ENCODE results near the gene BCAR3.

BCAR3 gene

GRCh38 chr1:93668121-93668520, 13.5 kb downstream of the BCAR3 start:
- H3K4me3 ChIP-seq (ENCODE audit: low read depth, low read length), result no peak overlapping the region
- H3K9me3 ChIP-seq (ENCODE audit: control insufficient read depth, insufficient read depth, low read depth, low read length), result no peaks in the 10 kb centered on the region
- no peak overlapping the region for H3K27ac ChIP-seq (ENCODE audit: extremely low read depth, low read depth, low read length)
- H3K36me3 ChIP-seq (ENCODE audit: control insufficient read depth in 2 of 2, insufficient read depth in 1 of 2, low read length in 2 of 2), result peaks cover 0 to 10% of the 10 kb centered on the region in 2 experiments; a peak in 1 of 3 replicates
- ChIA-PET POLR2A (interaction anchor here (0.6 to 0.8 kb wide), 2 partner anchors 14 to 220 kb away, joined by 3 to 4 read pairs; partner anchors contain the start of genes BCAR3 and FNBP1L), CTCF (interaction anchor here (0.6 to 1.4 kb wide), 5 partner anchors 8 to 355 kb away, joined by 3 to 5 read pairs (median 3); no protein-coding TSS in a partner anchor)
- TF ChIP-seq ZNF521 (tag by site-specific recombination; IDR thresholded peaks at IDR 0.05) (no peak), ZNF449 (tag by site-specific recombination; IDR thresholded peaks at IDR 0.05) (no peak), ZNF629 (tag by site-specific recombination; IDR thresholded peaks at IDR 0.05) (no peak), ZNF138 (tag by site-specific recombination; IDR thresholded peaks at IDR 0.05; ENCODE audit: borderline replicate concordance) (no peak), ZNF785 (tag by site-specific recombination; IDR thresholded peaks at IDR 0.05) (no peak), SETDB1 (IDR thresholded peaks at IDR 0.05; ENCODE audit: insufficient read length, low read length) (no peak), HIC1 (tag by site-specific recombination; IDR thresholded peaks at IDR 0.05) (no peak), ZNF398 (tag by site-specific recombination; IDR thresholded peaks at IDR 0.05) (no peak), GLI4 (tag by site-specific recombination; IDR thresholded peaks at IDR 0.05) (no peak), ZBTB20 (tag by site-specific recombination; IDR thresholded peaks at IDR 0.05) (no peak), ZNF302 (tag by site-specific recombination; IDR thresholded peaks at IDR 0.05; ENCODE audit: low read depth) (no peak), ZNF202 (tag by site-specific recombination; IDR thresholded peaks at IDR 0.05; ENCODE audit: borderline replicate concordance) (no peak), SP3 (tag by site-specific recombination; IDR thresholded peaks at IDR 0.05) (no peak), ZXDB (tag by site-specific recombination; IDR thresholded peaks at IDR 0.05) (no peak), ZNF548 (tag by site-specific recombination; IDR thresholded peaks at IDR 0.05) (no peak)
- H3K4me1 ChIP-seq (ENCODE audit: control insufficient read depth, insufficient read depth, low read length), result peaks cover 19% of the 10 kb centered on the region

- H3K36me3 ChIP-seq (ENCODE audit: control insufficient read depth in 2 of 2, insufficient read depth in 1 of 2, low read length in 2 of 2), result peaks cover 0 to 13% of the 10 kb centered on the region in 2 experiments; a peak in 1 of 3 replicates
These were observed 14.0 kb downstream of the BCAR3 start for GRCh38 chr1:93667642-93668041.

More at GRCh38 chr1:93667642-93668041, 14.0 kb downstream of the BCAR3 start:
- no peak for TF ChIP-seq PRDM4 (tag by site-specific recombination; IDR thresholded peaks at IDR 0.05)
- no peak for TF ChIP-seq ZNF211 (tag by site-specific recombination; IDR thresholded peaks at IDR 0.05; ENCODE audit: low read depth)
- TF ChIP-seq AEBP2 (tag by site-specific recombination; IDR thresholded peaks at IDR 0.05; ENCODE audit: borderline replicate concordance), result no peak
- no peak for TF ChIP-seq ZNF335 (tag by site-specific recombination; conservative IDR thresholded peaks at IDR 0.05)
- TF ChIP-seq ZNF544 (tag by site-specific recombination; IDR thresholded peaks at IDR 0.05), result no peak
- no peak for TF ChIP-seq ZNF571 (tag by site-specific recombination; IDR thresholded peaks at IDR 0.05)
- no peak for TF ChIP-seq BCL11A (tag by site-specific recombination; IDR thresholded peaks at IDR 0.05; ENCODE audit: low read depth)
- CTCF ChIA-PET, result interaction anchor here (0.7 to 1.9 kb wide), 4 partner anchors 8 to 355 kb away, joined by 3 to 7 read pairs (median 4); no protein-coding TSS in a partner anchor
- Histone ChIP-seq H3K9me3 (ENCODE audit: control insufficient read depth, insufficient read depth, low read depth, low read length) (no peaks in the 10 kb centered on the region), H3K4me1 (ENCODE audit: control insufficient read depth, insufficient read depth, low read length) (peaks cover 14% of the 10 kb centered on the region), H3K4me3 (ENCODE audit: low read depth, low read length) (no peak overlapping the region), H3K27ac (ENCODE audit: extremely low read depth, low read depth, low read length) (no peak overlapping the region)
- POLR2A ChIA-PET, result interaction anchor here (0.8 kb wide), 1 partner anchor 14 kb away, joined by 3 read pairs; the partner anchor contains the start of gene BCAR3
